SU-DHL-6 (cell line): Measurements from ENCODE around the gene COL26A1.

Experiments used
- H2AFZ ChIP-seq: fragments of 200-600 bp; sonication (generic); 2 replicates; pipeline ENCODE4 v1.6.1; 2014; ENCODE audit warnings: low read depth, mild to moderate bottlenecking, moderate library complexity, mixed read lengths, antibody characterized with exemption, low read length; ENCODE audit not compliant: severe bottlenecking
- H3F3A ChIP-seq: fragments of 200-600 bp; shearing (Covaris generic); 2 replicates; pipeline ENCODE4 v1.6.0; 2016; ENCODE audit warnings: antibody characterized with exemption, mild to moderate bottlenecking; ENCODE audit not compliant: insufficient read depth
- H3K27ac ChIP-seq: fragments of 200-600 bp; sonication (generic); 2 replicates; pipeline ENCODE4 v1.5.1; 2016; ENCODE audit warnings: low read depth, mild to moderate bottlenecking, low read length, moderate library complexity, mixed read lengths
- H3K27me3 ChIP-seq: fragments of 200-600 bp; sonication (generic), shearing (Covaris generic); 2 replicates; pipeline ENCODE4 v1.6.0; 2014; ENCODE audit warnings: mild to moderate bottlenecking, low read length
- H3K36me3 ChIP-seq: fragments of 200-600 bp; sonication (generic); 2 replicates; pipeline ENCODE4 v1.6.1; 2014; ENCODE audit warnings: mild to moderate bottlenecking, low read length, mixed read lengths
- H3K4me2 ChIP-seq: fragments of 300-600, 200-600 bp; shearing (Covaris generic), sonication (generic); 2 replicates; pipeline ENCODE4 v1.6.0; 2014; ENCODE audit warnings: low read length, low read depth, mild to moderate bottlenecking; ENCODE audit not compliant: poor library complexity, severe bottlenecking
- H3K4me3 ChIP-seq: fragments of 200-600 bp; sonication (generic); 2 replicates; pipeline ENCODE4 v1.5.1; 2014; ENCODE audit warnings: antibody characterized with exemption, low read length, mild to moderate bottlenecking, mixed read lengths; ENCODE audit not compliant: insufficient read depth, poor library complexity, severe bottlenecking
- H3K79me2 ChIP-seq: fragments of 200-600 bp; sonication (generic); 2 replicates; pipeline ENCODE4 v1.6.1; 2014; ENCODE audit warnings: mild to moderate bottlenecking, low read length, moderate library complexity; ENCODE audit not compliant: insufficient read depth
- H3K9ac ChIP-seq: fragments of 200-600 bp; sonication (generic); 2 replicates; pipeline ENCODE4 v1.7.0; 2014; ENCODE audit warnings: mild to moderate bottlenecking, low read length
- H3K9me2 ChIP-seq: fragments of 200-600 bp; sonication (generic); replicated peaks from 2 replicates; pipeline ENCODE4 v1.6.1; 2014; ENCODE audit warnings: low read length; ENCODE audit not compliant: insufficient read depth
- H3K9me3 ChIP-seq: fragments of 200-600 bp; sonication (generic); 2 replicates; pipeline ENCODE4 v1.6.1; 2014; ENCODE audit warnings: low read length, mixed read lengths; ENCODE audit not compliant: insufficient read depth
- H4K20me1 ChIP-seq: fragments of 200-600 bp; sonication (generic); 2 replicates; pipeline ENCODE4 v1.6.1; 2014; ENCODE audit warnings: low read depth, mild to moderate bottlenecking, antibody characterized with exemption, low read length, moderate library complexity, mixed read lengths
- CTCF ChIP-seq: fragments of 200-600 bp; sonication (generic); IDR thresholded peaks from one replicate; pipeline ENCODE4 v1.5.1; 2017; ENCODE audit warnings: antibody characterized with exemption, mild to moderate bottlenecking, low read length, moderate library complexity; ENCODE audit not compliant: insufficient read depth, poor library complexity, severe bottlenecking
- EZH2phosphoT487 ChIP-seq: fragments of 200-600 bp; sonication (generic), shearing (Covaris generic); conservative IDR thresholded peaks from 2 replicates; pipeline ENCODE4 v1.6.1; 2018; ENCODE audit warnings: mild to moderate bottlenecking, antibody characterized with exemption, low read length, moderate library complexity, mixed read lengths

Gene COL26A1

GRCh38 chr7:101426303-101427011, 63.8 kb downstream of the COL26A1 start:
- Histone ChIP-seq H4K20me1 (no peaks in the 10 kb centered on the region), H3K4me3 (no peak overlapping the region), H3K4me2 (no peak overlapping the region), H3K9me3 (no peaks in the 10 kb centered on the region), H2AFZ (no peak overlapping the region), H3K9ac (no peak overlapping the region), H3K79me2 (no peaks in the 10 kb centered on the region), H3K27ac (no peak overlapping the region), H3F3A (no peaks in the 10 kb centered on the region), H3K36me3 (no peaks in the 10 kb centered on the region), H3K9me2 (no peaks in the 10 kb centered on the region), H3K27me3 (no peaks in the 10 kb centered on the region)
- no peak for TF ChIP-seq EZH2phosphoT487
- no peak for TF ChIP-seq CTCF

GRCh38 chr7:101428093-101428866, 65.6 kb downstream of the COL26A1 start:
- Histone ChIP-seq H3K9me3 (no peaks in the 10 kb centered on the region), H3K4me2 (no peak overlapping the region), H3K9ac (no peak overlapping the region), H3K4me3 (no peak overlapping the region), H3K27ac (no peak overlapping the region), H3K79me2 (no peaks in the 10 kb centered on the region), H4K20me1 (no peaks in the 10 kb centered on the region), H2AFZ (no peak overlapping the region), H3K27me3 (no peaks in the 10 kb centered on the region), H3K9me2 (no peaks in the 10 kb centered on the region), H3K36me3 (no peaks in the 10 kb centered on the region), H3F3A (no peaks in the 10 kb centered on the region)
- TF ChIP-seq EZH2phosphoT487 (no peak), CTCF (no peak)

GRCh38 chr7:101432316-101432715, 69.6 kb downstream of the COL26A1 start:
- H3F3A ChIP-seq: no peaks in the 10 kb centered on the region
- no peaks in the 10 kb centered on the region for H4K20me1 ChIP-seq
- no peak overlapping the region for H3K27ac ChIP-seq
- H2AFZ ChIP-seq: no peak overlapping the region
- H3K4me3 ChIP-seq: no peak overlapping the region
- no peaks in the 10 kb centered on the region for H3K27me3 ChIP-seq
- H3K4me2 ChIP-seq: no peak overlapping the region
- H3K79me2 ChIP-seq: no peaks in the 10 kb centered on the region
- no peaks in the 10 kb centered on the region for H3K9me2 ChIP-seq
- H3K9me3 ChIP-seq: no peaks in the 10 kb centered on the region
- TF ChIP-seq EZH2phosphoT487 (no peak), CTCF (no peak)
- no peaks in the 10 kb centered on the region for H3K36me3 ChIP-seq
- no peak overlapping the region for H3K9ac ChIP-seq
